ENCODE data around the gene RRM1.
"Not testable (repeated sequence)": the region's sequence is repeated elsewhere in the genome, so short reads cannot be mapped to it uniquely, and the experiment has no call there.

RRM1 gene

GRCh38 chr11:4167758-4168157 is 73.2 kb downstream of the RRM1 start:
- Histone ChIP-seq H3K79me1 (ENCODE audit: low read length) (no peaks in the 10 kb centered on the region), H3K4me3 (ENCODE audit: low read depth, low read length) (no peak overlapping the region), H2AFZ (ENCODE audit: insufficient read depth, low read length, poor library complexity) (no peak overlapping the region), H3K36me3 (ENCODE audit: control insufficient read depth in 1 of 2, insufficient read depth in 2 of 2, low read length in 2 of 2) (no peaks in the 10 kb centered on the region), H3K4ac (ENCODE audit: low read depth, low read length) (no peak overlapping the region), H3K27ac (ENCODE audit: low read depth, low read length) (no peak overlapping the region), H2BK120ac (ENCODE audit: insufficient read depth, low read length, poor library complexity) (no peak overlapping the region), H4K91ac (ENCODE audit: low read depth, low read length) (no peak overlapping the region), H2AK5ac (ENCODE audit: low read length) (no peak overlapping the region), H3K9ac (ENCODE audit: low read length) (no peak overlapping the region), H3K79me2 (ENCODE audit: control insufficient read depth, insufficient read depth, low read length, poor library complexity) (no peaks in the 10 kb centered on the region), H2BK5ac (ENCODE audit: low read depth, low read length, poor library complexity) (no peak overlapping the region), H4K8ac (ENCODE audit: low read depth, low read length) (no peak overlapping the region), H3K4me2 (ENCODE audit: low read length) (no peak overlapping the region), H4K12ac (ENCODE audit: low read depth, low read length) (no peak overlapping the region), H3K4me1 (ENCODE audit: control insufficient read depth in 1 of 2, insufficient read depth in 2 of 2, low read length in 2 of 2) (no peaks in the 10 kb centered on the region), H3K14ac (ENCODE audit: low read length) (no peak overlapping the region), H3K18ac (ENCODE audit: low read length) (no peak overlapping the region), H3K27me3 (ENCODE audit: insufficient read depth, low read length) (no peaks in the 10 kb centered on the region), H3K23ac (ENCODE audit: low read length) (no peak overlapping the region), H3K9me3 (ENCODE audit: insufficient read depth, low read depth, low read length) (peaks cover 6% of the 10 kb centered on the region), H2BK12ac (ENCODE audit: low read length) (no peak overlapping the region)
- DNase-seq = no peak
- no CpG with 5 or more reads among the region's 7 CpGs for WGBS (ENCODE audit: extremely low coverage, insufficient coverage, insufficient read length)

- H2AK5ac ChIP-seq (ENCODE audit: low read length); H3K9me3 ChIP-seq (ENCODE audit: insufficient read depth, low read depth, low read length); H3K4ac ChIP-seq (ENCODE audit: low read depth, low read length); H3K18ac ChIP-seq (ENCODE audit: low read length); H2BK120ac ChIP-seq (ENCODE audit: insufficient read depth, low read length, poor library complexity); H4K91ac ChIP-seq (ENCODE audit: low read depth, low read length); H3K79me1 ChIP-seq (ENCODE audit: low read length); H2BK12ac ChIP-seq (ENCODE audit: low read length); H3K14ac ChIP-seq (ENCODE audit: low read length); H3K9ac ChIP-seq (ENCODE audit: low read length); H3K36me3 ChIP-seq (ENCODE audit: control insufficient read depth in 1 of 2, insufficient read depth in 2 of 2, low read length in 2 of 2); H3K27ac ChIP-seq (ENCODE audit: low read depth, low read length); H3K27me3 ChIP-seq (ENCODE audit: insufficient read depth, low read length); H3K79me2 ChIP-seq (ENCODE audit: control insufficient read depth, insufficient read depth, low read length, poor library complexity); H2AFZ ChIP-seq (ENCODE audit: insufficient read depth, low read length, poor library complexity); H2BK5ac ChIP-seq (ENCODE audit: low read depth, low read length, poor library complexity); H3K23ac ChIP-seq (ENCODE audit: low read length); H4K12ac ChIP-seq (ENCODE audit: low read depth, low read length); H4K8ac ChIP-seq (ENCODE audit: low read depth, low read length); H3K4me1 ChIP-seq (ENCODE audit: control insufficient read depth in 1 of 2, insufficient read depth in 2 of 2, low read length in 2 of 2): not testable (repeated sequence)
- peak overlapping the region; percentile 43 for H3K4me2 ChIP-seq (ENCODE audit: low read length)
- peak; percentile 13 to 41 for DNase-seq
- no CpG with 5 or more reads among the region's 33 CpGs for WGBS (ENCODE audit: extremely low coverage, insufficient coverage, insufficient read length)
- H3K4me3 ChIP-seq (ENCODE audit: low read depth, low read length) = peak overlapping the region; percentile 68
Observed at GRCh38 chr11:4175620-4176350, 81.2 kb downstream of the RRM1 start.

GRCh38 chr11:4178813-4179662 is 84.4 kb downstream of the RRM1 start:
- Histone ChIP-seq H3K27ac (ENCODE audit: low read depth, low read length) (no peak overlapping the region), H3K4me2 (ENCODE audit: low read length) (no peak overlapping the region), H3K4ac (ENCODE audit: low read depth, low read length) (no peak overlapping the region), H3K18ac (ENCODE audit: low read length) (no peak overlapping the region), H3K4me3 (ENCODE audit: low read depth, low read length) (no peak overlapping the region), H2BK5ac (ENCODE audit: low read depth, low read length, poor library complexity) (no peak overlapping the region), H4K91ac (ENCODE audit: low read depth, low read length) (no peak overlapping the region), H3K23ac (ENCODE audit: low read length) (no peak overlapping the region), H2BK12ac (ENCODE audit: low read length) (no peak overlapping the region), H4K12ac (ENCODE audit: low read depth, low read length) (no peak overlapping the region), H2BK120ac (ENCODE audit: insufficient read depth, low read length, poor library complexity) (no peak overlapping the region), H3K79me1 (ENCODE audit: low read length) (no peaks in the 10 kb centered on the region), H3K36me3 (ENCODE audit: control insufficient read depth in 1 of 2, insufficient read depth in 2 of 2, low read length in 2 of 2) (no peaks in the 10 kb centered on the region), H3K9me3 (ENCODE audit: insufficient read depth, low read depth, low read length) (no peaks in the 10 kb centered on the region), H3K14ac (ENCODE audit: low read length) (no peak overlapping the region), H3K79me2 (ENCODE audit: control insufficient read depth, insufficient read depth, low read length, poor library complexity) (no peaks in the 10 kb centered on the region), H4K8ac (ENCODE audit: low read depth, low read length) (no peak overlapping the region), H3K4me1 (ENCODE audit: control insufficient read depth in 1 of 2, insufficient read depth in 2 of 2, low read length in 2 of 2) (no peaks in the 10 kb centered on the region), H2AK5ac (ENCODE audit: low read length) (no peak overlapping the region), H3K9ac (ENCODE audit: low read length) (no peak overlapping the region), H3K27me3 (ENCODE audit: insufficient read depth, low read length) (no peaks in the 10 kb centered on the region), H2AFZ (ENCODE audit: insufficient read depth, low read length, poor library complexity) (no peak overlapping the region)
- no peak for DNase-seq
- no CpG with 5 or more reads among the region's 3 CpGs for WGBS (ENCODE audit: extremely low coverage, insufficient coverage, insufficient read length)

- Histone ChIP-seq H2BK120ac (ENCODE audit: insufficient read depth, low read length, poor library complexity) (no peak overlapping the region), H3K79me2 (ENCODE audit: control insufficient read depth, insufficient read depth, low read length, poor library complexity) (no peaks in the 10 kb centered on the region), H3K4me1 (ENCODE audit: control insufficient read depth in 1 of 2, insufficient read depth in 2 of 2, low read length in 2 of 2) (no peaks in the 10 kb centered on the region), H3K14ac (ENCODE audit: low read length) (no peak overlapping the region), H3K4me3 (ENCODE audit: low read depth, low read length) (no peak overlapping the region), H3K27me3 (ENCODE audit: insufficient read depth, low read length) (no peaks in the 10 kb centered on the region), H3K4ac (ENCODE audit: low read depth, low read length) (no peak overlapping the region), H3K79me1 (ENCODE audit: low read length) (no peaks in the 10 kb centered on the region), H4K12ac (ENCODE audit: low read depth, low read length) (no peak overlapping the region), H3K4me2 (ENCODE audit: low read length) (no peak overlapping the region), H2AFZ (ENCODE audit: insufficient read depth, low read length, poor library complexity) (no peak overlapping the region), H4K8ac (ENCODE audit: low read depth, low read length) (no peak overlapping the region), H3K18ac (ENCODE audit: low read length) (no peak overlapping the region), H2AK5ac (ENCODE audit: low read length) (no peak overlapping the region), H3K9ac (ENCODE audit: low read length) (no peak overlapping the region), H2BK5ac (ENCODE audit: low read depth, low read length, poor library complexity) (no peak overlapping the region), H4K91ac (ENCODE audit: low read depth, low read length) (no peak overlapping the region), H3K9me3 (ENCODE audit: insufficient read depth, low read depth, low read length) (no peaks in the 10 kb centered on the region), H3K36me3 (ENCODE audit: control insufficient read depth in 1 of 2, insufficient read depth in 2 of 2, low read length in 2 of 2) (no peaks in the 10 kb centered on the region), H3K23ac (ENCODE audit: low read length) (no peak overlapping the region), H2BK12ac (ENCODE audit: low read length) (no peak overlapping the region), H3K27ac (ENCODE audit: low read depth, low read length) (no peak overlapping the region)
- DNase-seq = no peak
- no CpG with 5 or more reads among the region's 5 CpGs for WGBS (ENCODE audit: extremely low coverage, insufficient coverage, insufficient read length)
Observed at GRCh38 chr11:4180441-4181183, 86.0 kb downstream of the RRM1 start.
